BE2C (cell line): Measurements from ENCODE around the gene GADL1.

Source experiments
- DNase-seq: peaks from one replicate; pipeline ENCODE4 v3.0.0-alpha.2; 2020
- H3K27me3 ChIP-seq: fragments of 250-450 bp; sonication (Bioruptor Pico); 2 replicates; pipeline ENCODE4 v1.5.1; 2020; ENCODE audit warnings: mild to moderate bottlenecking
- H3K36me3 ChIP-seq: fragments of 250-450 bp; sonication (Bioruptor Pico); 2 replicates; pipeline ENCODE4 v1.5.1; 2020; ENCODE audit warnings: mild to moderate bottlenecking
- H3K4me1 ChIP-seq: fragments of 250-450 bp; sonication (Bioruptor Pico); 2 replicates; pipeline ENCODE4 v1.5.1; 2020
- H3K4me3 ChIP-seq: 2 replicates; pipeline ENCODE4 v1.5.1; 2011; ENCODE audit warnings: low read depth, low read length
- H3K9me3 ChIP-seq: fragments of 250-450 bp; sonication (Bioruptor Pico); 2 replicates; pipeline ENCODE4 v1.5.1; 2020
- TF ChIP-seq, protein P1 (sequence below): IDR thresholded peaks from 2 replicates; pipeline ENCODE4 v1.5.1; 2012; ENCODE audit warnings: mild to moderate bottlenecking, low read depth, low read length

Gene GADL1

DNA sequence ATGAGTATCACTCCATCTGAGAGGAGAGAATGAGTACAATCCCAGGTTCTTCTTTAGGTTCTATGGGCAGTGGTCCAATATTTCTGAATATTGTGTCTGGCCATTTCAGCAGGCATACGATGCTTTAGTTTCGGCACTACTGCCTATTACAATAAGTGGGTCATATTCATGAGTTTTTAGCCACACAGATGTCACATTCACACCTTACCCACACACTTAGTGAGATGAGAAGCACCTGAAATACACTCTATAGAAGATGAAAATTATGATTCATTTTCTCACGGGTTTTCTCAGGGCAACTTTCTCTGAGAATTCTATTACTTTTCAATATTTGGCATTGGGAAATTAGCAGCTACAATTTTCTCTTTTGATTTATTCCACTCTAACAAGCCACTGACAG lies 155.9 kb downstream of the GADL1 start:
- H3K9me3 ChIP-seq, result no peaks in the 10 kb centered on the region
- H3K36me3 ChIP-seq, result no peaks in the 10 kb centered on the region
- TF ChIP-seq, protein P1, sequence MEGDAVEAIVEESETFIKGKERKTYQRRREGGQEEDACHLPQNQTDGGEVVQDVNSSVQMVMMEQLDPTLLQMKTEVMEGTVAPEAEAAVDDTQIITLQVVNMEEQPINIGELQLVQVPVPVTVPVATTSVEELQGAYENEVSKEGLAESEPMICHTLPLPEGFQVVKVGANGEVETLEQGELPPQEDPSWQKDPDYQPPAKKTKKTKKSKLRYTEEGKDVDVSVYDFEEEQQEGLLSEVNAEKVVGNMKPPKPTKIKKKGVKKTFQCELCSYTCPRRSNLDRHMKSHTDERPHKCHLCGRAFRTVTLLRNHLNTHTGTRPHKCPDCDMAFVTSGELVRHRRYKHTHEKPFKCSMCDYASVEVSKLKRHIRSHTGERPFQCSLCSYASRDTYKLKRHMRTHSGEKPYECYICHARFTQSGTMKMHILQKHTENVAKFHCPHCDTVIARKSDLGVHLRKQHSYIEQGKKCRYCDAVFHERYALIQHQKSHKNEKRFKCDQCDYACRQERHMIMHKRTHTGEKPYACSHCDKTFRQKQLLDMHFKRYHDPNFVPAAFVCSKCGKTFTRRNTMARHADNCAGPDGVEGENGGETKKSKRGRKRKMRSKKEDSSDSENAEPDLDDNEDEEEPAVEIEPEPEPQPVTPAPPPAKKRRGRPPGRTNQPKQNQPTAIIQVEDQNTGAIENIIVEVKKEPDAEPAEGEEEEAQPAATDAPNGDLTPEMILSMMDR, result no peak
- no peak for DNase-seq
- H3K4me1 ChIP-seq, result no peaks in the 10 kb centered on the region
- no peak overlapping the region for H3K4me3 ChIP-seq
- no peaks in the 10 kb centered on the region for H3K27me3 ChIP-seq

DNA sequence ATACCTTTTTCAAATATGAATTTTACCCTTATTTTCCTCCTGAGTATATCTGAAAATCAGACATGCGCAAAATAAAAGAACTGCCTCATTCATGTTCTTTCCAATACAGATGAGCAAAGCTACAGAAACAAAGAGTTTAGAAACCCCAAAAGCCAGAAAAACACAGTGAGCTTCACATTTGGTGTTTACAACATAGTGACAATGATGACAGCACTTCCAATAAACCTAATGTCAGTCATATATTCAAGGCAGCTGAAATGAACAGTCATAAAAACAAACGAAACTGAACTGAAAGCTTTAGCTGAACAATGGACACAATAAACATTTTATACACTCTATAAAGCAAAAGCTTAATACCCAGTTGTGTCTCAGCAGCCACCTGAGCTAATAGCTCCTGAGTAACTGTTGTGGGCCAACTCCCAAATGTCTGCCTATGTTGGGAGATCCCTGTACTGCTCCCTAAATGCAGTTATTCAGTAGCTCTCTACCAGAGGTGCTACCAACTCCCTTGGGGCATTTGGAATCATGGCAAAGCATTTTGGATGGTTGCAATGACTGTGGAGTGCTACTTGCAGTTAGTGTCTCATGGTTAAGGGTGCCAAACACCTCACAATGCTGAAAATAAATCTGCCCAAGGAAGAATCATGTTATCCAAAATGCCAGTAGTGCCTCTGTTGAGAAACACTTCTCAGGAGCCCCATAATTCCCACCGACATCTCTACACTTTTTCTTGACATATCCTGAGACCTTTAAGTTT lies 156.5 kb downstream of the GADL1 start:
- TF ChIP-seq, protein P1, result no peak
- H3K27me3 ChIP-seq, result no peaks in the 10 kb centered on the region
- no peaks in the 10 kb centered on the region for H3K4me1 ChIP-seq
- H3K36me3 ChIP-seq, result no peaks in the 10 kb centered on the region
- no peak overlapping the region for H3K4me3 ChIP-seq
- no peaks in the 10 kb centered on the region for H3K9me3 ChIP-seq
- DNase-seq, result no peak

DNA sequence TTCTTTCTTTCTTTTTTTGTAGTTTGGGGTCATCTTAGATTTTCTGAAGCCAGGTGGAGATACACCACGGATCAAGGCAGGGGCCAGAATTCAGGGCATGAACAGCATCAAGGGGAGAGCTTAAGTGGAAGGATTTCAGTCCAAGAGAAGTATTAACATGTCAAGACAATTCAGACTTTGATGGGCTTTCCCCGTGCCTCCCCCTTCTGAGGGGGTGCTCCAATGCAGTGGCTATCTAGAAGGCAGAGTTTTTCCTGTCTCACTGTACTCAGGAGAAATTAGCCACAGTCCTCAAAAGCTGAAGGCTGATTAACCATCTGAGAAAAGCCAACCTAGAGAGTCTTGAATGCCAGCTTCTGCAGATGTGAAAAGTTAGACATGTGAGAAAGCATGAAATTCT lies 160.8 kb downstream of the GADL1 start:
- DNase-seq, result no peak
- no peaks in the 10 kb centered on the region for H3K27me3 ChIP-seq
- H3K36me3 ChIP-seq, result no peaks in the 10 kb centered on the region
- TF ChIP-seq, protein P1, result no peak
- no peaks in the 10 kb centered on the region for H3K9me3 ChIP-seq
- no peaks in the 10 kb centered on the region for H3K4me1 ChIP-seq
- no peak overlapping the region for H3K4me3 ChIP-seq

DNA sequence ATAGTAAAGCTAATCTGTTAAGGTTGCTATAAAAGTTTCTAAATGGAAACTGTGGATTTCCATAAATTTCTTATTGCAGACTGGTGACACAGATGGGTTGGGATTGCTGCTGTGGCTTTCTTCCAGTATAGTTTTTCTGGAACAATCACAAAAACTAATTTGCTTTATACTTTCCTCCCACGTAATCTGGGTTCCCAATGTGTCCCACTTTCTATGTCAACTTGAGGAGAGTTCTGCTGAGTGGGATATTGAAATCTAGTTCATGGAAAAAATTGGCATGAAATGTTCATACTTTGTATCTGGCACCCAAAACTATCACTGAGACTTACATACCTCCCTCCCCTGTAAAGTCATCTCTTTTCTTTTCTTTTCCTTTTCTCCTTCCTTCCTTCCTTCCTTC lies 161.3 kb downstream of the GADL1 start:
- TF ChIP-seq, protein P1, result no peak
- H3K4me1 ChIP-seq, result no peaks in the 10 kb centered on the region
- no peaks in the 10 kb centered on the region for H3K27me3 ChIP-seq
- no peak overlapping the region for H3K4me3 ChIP-seq
- H3K9me3 ChIP-seq, result no peaks in the 10 kb centered on the region
- no peaks in the 10 kb centered on the region for H3K36me3 ChIP-seq
- DNase-seq, result no peak

DNA sequence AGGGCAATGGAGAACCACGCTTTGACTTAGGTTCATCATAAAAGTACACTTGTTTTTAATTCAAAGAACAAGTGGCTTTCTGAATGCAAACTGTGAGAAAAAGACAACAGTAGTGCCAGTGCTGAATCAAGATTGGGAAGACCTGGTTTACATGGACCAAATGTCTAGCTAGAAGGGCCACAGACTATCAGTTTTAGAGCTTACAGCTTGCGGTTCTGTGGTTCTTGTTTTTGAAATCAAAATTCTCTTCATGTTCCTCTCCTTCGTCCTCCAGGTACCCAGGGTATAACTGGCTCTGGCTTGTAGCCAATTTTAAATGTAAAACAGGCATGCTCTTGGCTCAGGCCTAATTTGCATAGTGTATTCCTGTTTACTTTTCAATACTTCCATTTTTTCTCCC lies 163.5 kb downstream of the GADL1 start:
- Histone ChIP-seq H3K4me3 (no peak overlapping the region), H3K9me3 (no peaks in the 10 kb centered on the region), H3K4me1 (no peaks in the 10 kb centered on the region), H3K36me3 (no peaks in the 10 kb centered on the region), H3K27me3 (no peaks in the 10 kb centered on the region)
- DNase-seq, result no peak
- TF ChIP-seq, protein P1, result no peak

DNA sequence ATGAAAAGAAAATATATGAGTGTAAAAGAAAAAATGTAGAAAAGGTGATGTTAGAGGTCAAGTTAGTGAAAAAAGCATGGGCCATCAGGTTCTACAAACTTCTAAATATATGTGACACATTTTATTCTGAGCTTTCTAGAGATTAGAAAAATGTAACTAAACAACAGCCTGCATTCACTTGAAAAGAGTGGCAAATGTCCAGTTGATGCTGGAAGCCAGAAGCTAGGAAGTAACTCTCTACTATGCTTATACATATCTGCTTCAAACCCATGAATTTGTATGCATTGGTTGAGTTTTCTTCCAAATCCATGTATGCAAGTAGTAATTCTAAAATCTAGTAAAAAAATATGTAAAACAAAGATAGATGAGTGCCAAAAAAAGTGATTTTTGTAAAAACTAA lies 164.5 kb downstream of the GADL1 start:
- no peak for DNase-seq
- Histone ChIP-seq H3K27me3 (no peaks in the 10 kb centered on the region), H3K9me3 (no peaks in the 10 kb centered on the region), H3K4me1 (no peaks in the 10 kb centered on the region), H3K36me3 (no peaks in the 10 kb centered on the region), H3K4me3 (no peak overlapping the region)
- TF ChIP-seq, protein P1, result no peak
